ENCODE data around the gene METTL25B.

The METTL25B gene

DNA sequence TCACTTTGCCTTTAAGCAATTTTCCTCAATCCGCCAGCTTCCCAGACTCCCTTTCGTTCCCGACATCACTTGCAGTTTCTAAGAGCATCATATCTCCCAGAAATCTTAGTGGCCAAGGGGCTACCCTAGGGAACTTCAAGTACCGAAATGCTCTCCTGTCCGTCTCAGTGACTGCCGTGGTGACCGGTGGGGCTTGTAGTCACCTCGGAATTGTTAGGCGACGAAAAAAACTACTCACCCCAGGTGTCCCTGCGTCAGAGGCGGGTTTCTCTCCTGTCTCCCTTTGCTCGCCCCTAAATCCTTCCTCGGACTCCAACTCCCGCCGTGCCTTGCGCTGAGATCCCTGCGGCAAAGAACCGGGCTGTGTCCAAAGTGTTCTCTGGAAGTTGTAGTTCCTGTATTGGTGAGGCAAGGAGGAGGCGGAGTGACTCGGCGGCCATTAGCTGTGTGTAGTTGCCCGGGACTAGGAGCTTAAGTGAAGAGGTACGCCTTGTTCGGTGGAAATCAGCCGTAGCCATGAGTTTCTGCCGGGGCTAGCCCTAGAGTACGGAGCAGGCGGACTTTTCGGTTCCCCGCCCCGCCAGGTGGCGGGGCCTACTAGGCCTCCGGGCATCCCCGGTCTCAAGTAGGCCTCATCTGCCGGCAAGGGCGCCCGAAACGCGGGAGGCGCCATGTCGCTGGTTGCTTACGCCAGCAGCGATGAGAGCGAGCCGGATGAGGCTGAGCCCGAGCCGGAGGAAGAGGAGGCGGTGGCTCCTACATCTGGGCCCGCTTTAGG, 39.0 kb downstream of the METTL25B start, which contains the start of gene PRCC:
TSS of gene PRCC (plus strand) at position 435 of the 778 bp plus-strand sequence. CDS start at position 672, 237 bp downstream.
- DNase-seq (ENCODE audit: low read depth in 3 of 3, low spot score in 1 of 3): peak; percentile 86 to 96 (median 95)

- no peak for DNase-seq (ENCODE audit: low read depth in 3 of 3, low spot score in 1 of 3)
These were observed 39.8 kb downstream of the METTL25B start for GRCh38 chr1:156767879-156768604.

- no peak for DNase-seq (ENCODE audit: low read depth in 3 of 3, low spot score in 1 of 3)
These were observed 40.5 kb downstream of the METTL25B start for GRCh38 chr1:156768610-156769295.

DNA sequence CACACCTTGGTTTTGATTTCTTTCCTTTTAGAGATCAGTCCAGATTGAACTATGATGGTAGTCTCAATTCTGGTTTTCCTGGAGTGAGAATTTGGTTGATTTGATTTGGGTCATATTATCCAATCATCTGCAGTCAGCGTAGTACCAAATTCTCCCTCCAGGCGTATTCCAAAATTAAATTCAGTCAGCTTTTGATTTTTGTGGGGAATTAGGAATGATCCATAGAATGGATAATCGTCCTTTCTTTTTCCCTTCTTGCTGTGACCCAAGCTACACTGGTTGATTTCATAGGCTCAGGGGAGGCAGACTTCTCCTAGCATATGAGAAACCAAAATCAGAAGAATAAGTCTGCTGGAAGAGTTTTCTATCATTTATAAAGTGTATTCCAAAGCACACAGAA, 44.0 kb downstream of the METTL25B start:
- DNase-seq (ENCODE audit: low read depth in 3 of 3, low spot score in 1 of 3): no peak

DNA sequence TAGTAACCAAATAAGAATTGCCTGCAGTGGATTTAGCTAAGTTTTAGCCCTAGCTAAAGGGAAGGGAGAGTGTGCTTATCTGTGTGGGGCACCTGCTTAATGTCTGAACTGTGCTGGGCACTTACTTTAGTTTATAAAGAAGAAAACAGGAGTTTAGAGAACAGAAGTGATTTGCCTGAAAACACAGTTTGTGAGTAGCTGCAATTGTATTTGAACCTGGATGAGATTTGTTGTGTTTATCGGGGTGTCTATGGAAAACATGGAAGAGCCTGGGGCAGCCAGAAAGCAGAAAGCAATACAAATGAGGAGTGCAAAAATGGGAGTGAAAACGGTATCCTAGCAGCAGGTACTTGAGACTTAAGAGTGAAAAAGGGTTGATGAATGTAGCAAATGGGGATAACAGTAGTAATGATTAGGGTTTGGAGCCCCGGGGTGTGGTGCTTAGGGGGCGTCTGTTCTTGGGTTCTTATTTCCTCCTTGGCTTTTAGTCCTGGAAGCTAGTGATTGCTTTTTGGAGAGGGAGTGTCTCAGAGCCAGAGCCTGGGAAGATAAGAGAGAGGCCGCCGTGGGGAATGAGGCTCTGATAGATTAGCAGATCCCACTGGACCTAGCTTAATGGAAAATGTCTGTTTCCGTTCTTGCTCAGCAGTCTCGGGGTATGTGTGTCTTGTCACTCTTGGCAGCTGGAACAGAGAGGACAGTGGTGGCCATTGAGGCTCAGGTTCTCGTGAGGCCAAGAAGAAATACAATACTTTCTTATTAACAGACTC, 44.6 kb downstream of the METTL25B start:
- DNase-seq (ENCODE audit: low read depth in 3 of 3, low spot score in 1 of 3): no peak

- DNase-seq (ENCODE audit: low read depth in 3 of 3, low spot score in 1 of 3): no peak
These were observed 45.3 kb downstream of the METTL25B start for GRCh38 chr1:156773607-156774006.

GRCh38 chr1:156775799-156776198, 47.5 kb downstream of the METTL25B start:
- no peak for DNase-seq (ENCODE audit: low read depth in 3 of 3, low spot score in 1 of 3)

- DNase-seq (ENCODE audit: low read depth in 3 of 3, low spot score in 1 of 3): no peak
These were observed 48.7 kb downstream of the METTL25B start for GRCh38 chr1:156776942-156777341.

GRCh38 chr1:156777573-156777972, 49.3 kb downstream of the METTL25B start:
- DNase-seq (ENCODE audit: low read depth in 3 of 3, low spot score in 1 of 3): no peak

- DNase-seq (ENCODE audit: low read depth in 3 of 3, low spot score in 1 of 3): no peak
These were observed 53.4 kb downstream of the METTL25B start for GRCh38 chr1:156781585-156782186.

DNA sequence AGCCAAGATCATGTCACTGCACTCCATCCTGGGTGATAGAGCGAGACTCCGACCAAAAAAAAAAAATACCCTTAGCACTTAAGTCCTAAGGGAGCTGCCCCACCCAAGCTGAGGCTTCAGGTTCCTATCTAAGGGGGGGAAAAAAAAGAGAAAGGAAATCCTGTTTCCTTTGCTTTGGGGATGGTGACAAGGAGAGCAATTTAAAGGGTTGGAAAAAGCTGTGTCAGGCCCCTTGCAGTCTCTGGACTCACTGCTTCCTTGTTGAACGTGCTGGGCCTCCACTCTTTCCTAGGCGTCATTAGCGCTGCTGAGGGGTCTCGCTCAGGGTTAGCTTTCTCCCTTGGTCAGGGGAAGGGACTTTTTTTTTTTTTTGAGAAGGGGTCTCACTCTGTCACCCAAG, 57.2 kb downstream of the METTL25B start:
- no peak for DNase-seq (ENCODE audit: low read depth in 3 of 3, low spot score in 1 of 3)
